ENCODE measurements around the gene RPH3AL. TPM values are rescaled to one million over a fixed set of nuclear protein-coding genes. Genes with fewer than 3 reads are reported as not detected.
A peak's percentile ranks its signal among the peaks of the same experiment; 100 is the strongest.

The RPH3AL gene
- polyA plus RNA-seq, 3 donors = 0.71 to 1.9 (median 1.5) TPM

DNA sequence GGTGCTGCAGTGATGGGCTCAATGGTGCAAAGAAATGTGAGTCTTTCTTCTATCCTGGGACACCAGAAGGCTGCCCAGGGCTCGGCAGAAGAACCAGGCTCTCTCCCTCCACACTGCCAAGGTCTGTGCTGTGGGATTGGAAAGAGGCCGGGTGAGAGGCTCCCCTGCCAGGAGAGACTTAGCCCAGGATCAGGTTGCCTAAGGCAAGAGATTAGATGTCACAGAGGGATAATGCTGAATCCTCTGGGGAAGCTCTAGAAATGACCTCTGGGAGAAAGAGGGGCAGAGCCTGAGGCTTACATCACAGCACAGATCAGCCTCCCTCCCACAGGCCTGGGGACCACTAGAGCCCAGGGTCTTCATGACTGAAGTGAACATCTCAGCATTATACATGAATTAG is 165.5 kb downstream of the RPH3AL start:
- Histone ChIP-seq H2AFZ (ENCODE audit: insufficient read depth, low read depth, low read length, poor library complexity, severe bottlenecking) (no peak overlapping the region), H3K27me3 (ENCODE audit: control insufficient read depth in 2 of 2, insufficient read depth in 2 of 2, low read length in 2 of 2) (peaks cover 3 to 29% of the 10 kb centered on the region in 2 donors), H3K4me1 (ENCODE audit: control insufficient read depth in 1 of 2, insufficient read depth in 2 of 2, low read length in 2 of 2) (peaks cover 7 to 14% of the 10 kb centered on the region in 2 donors), H3K4me3 (replicated peaks in 1 of 3; ENCODE audit: low read depth in 2 of 3, low read length in 3 of 3) (no peak overlapping the region), H3K9me3 (replicated peaks in 1 of 2; ENCODE audit: control insufficient read depth in 1 of 2, insufficient read depth in 1 of 2, low read length in 2 of 2) (no peaks in the 10 kb centered on the region), H3K4me2 (replicated peaks; ENCODE audit: extremely low read depth, low read length, poor library complexity, severe bottlenecking) (no peak overlapping the region), H3K79me2 (ENCODE audit: insufficient read depth, low read length) (no peaks in the 10 kb centered on the region), H3K9ac (ENCODE audit: insufficient read depth, low read length, poor library complexity, severe bottlenecking) (no peak overlapping the region), H3K36me3 (replicated peaks in 1 of 2; ENCODE audit: control insufficient read depth in 1 of 2, insufficient read depth in 2 of 2, low read length in 2 of 2) (no peaks in the 10 kb centered on the region), H3K27ac (ENCODE audit: low read depth in 1 of 2, low read length in 2 of 2) (no peak overlapping the region), H4K20me1 (ENCODE audit: insufficient read depth, low read length) (no peaks in the 10 kb centered on the region)
- H3K9me3 Mint-ChIP-seq = peaks cover 0 to 3% (median 1%) of the 10 kb centered on the region in 7 donors
- H3K4me1 Mint-ChIP-seq = peaks cover 24% of the 10 kb centered on the region
- peaks cover 0 to 2% of the 10 kb centered on the region in 2 donors for H3K36me3 Mint-ChIP-seq
- no CpG with 5 or more reads among the region's 2 CpGs for WGBS (ENCODE audit: insufficient coverage)
- peaks cover 20 to 40% (median 37%) of the 10 kb centered on the region in 3 donors for H3K27me3 Mint-ChIP-seq (ENCODE audit: low read depth in 3 of 3)
- intact Hi-C loops (cut with micrococcal nuclease) = no loop called here
- no peak overlapping the region for H3K4me3 Mint-ChIP-seq
- TF ChIP-seq, protein P1, sequence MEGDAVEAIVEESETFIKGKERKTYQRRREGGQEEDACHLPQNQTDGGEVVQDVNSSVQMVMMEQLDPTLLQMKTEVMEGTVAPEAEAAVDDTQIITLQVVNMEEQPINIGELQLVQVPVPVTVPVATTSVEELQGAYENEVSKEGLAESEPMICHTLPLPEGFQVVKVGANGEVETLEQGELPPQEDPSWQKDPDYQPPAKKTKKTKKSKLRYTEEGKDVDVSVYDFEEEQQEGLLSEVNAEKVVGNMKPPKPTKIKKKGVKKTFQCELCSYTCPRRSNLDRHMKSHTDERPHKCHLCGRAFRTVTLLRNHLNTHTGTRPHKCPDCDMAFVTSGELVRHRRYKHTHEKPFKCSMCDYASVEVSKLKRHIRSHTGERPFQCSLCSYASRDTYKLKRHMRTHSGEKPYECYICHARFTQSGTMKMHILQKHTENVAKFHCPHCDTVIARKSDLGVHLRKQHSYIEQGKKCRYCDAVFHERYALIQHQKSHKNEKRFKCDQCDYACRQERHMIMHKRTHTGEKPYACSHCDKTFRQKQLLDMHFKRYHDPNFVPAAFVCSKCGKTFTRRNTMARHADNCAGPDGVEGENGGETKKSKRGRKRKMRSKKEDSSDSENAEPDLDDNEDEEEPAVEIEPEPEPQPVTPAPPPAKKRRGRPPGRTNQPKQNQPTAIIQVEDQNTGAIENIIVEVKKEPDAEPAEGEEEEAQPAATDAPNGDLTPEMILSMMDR (IDR thresholded peaks at IDR 0.05) = no peak
- DNase-seq = no peak
- H3K27ac Mint-ChIP-seq = no peak overlapping the region

DNA sequence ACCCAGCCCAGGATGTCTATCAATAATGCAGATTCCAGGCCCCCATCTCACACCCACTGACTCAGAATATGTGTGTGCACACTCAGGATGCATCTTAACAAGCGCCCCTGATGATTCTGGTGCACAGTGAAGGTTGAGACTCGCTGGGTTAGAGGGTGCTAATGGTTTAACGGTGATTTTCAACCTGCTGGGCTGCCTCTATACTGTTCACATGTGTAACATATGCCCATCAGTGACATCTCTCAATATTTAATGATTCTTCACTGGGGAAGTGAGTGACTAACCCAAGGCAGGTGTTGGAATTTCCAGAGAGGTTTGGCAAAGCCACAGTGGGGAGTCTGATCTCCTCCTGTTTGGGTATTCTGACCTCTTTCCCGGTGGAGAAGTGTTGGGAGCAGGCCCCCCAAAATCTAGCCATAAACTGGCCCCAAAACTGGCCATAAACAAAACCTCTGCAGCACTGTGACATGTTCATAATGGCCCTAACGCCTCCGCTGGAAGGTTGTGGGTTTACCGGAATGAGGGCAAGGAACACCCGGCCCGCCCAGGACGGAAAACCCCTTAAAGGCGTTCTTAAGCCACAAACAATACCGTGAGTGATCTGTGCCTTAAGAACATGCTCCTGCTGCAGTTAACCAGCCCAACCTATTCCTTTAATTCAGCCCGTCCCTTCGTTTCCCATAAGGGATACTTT is 167.0 kb downstream of the RPH3AL start:
- peaks cover 7 to 34% of the 10 kb centered on the region in 2 donors for H3K27me3 ChIP-seq (ENCODE audit: control insufficient read depth in 2 of 2, insufficient read depth in 2 of 2, low read length in 2 of 2)
- no peak for DNase-seq
- peaks cover 11 to 20% of the 10 kb centered on the region in 2 donors for H3K4me1 ChIP-seq (ENCODE audit: control insufficient read depth in 1 of 2, insufficient read depth in 2 of 2, low read length in 2 of 2)
- no peak overlapping the region for H3K4me2 ChIP-seq (replicated peaks; ENCODE audit: extremely low read depth, low read length, poor library complexity, severe bottlenecking)
- no peak overlapping the region for H3K27ac ChIP-seq (ENCODE audit: low read depth in 1 of 2, low read length in 2 of 2)
- no peak overlapping the region for H3K9ac ChIP-seq (ENCODE audit: insufficient read depth, low read length, poor library complexity, severe bottlenecking)
- H3K9me3 Mint-ChIP-seq = peaks cover 0 to 6% (median 2%) of the 10 kb centered on the region in 7 donors
- TF ChIP-seq, protein P1 (IDR thresholded peaks at IDR 0.05) = no peak
- H3K36me3 Mint-ChIP-seq = peaks cover 0 to 5% of the 10 kb centered on the region in 2 donors
- no peaks in the 10 kb centered on the region for H4K20me1 ChIP-seq (ENCODE audit: insufficient read depth, low read length)
- 63% methylated on average over 3 of the region's 14 CpGs for WGBS (ENCODE audit: insufficient coverage)
- no peak overlapping the region for H3K4me3 ChIP-seq (replicated peaks in 1 of 3; ENCODE audit: low read depth in 2 of 3, low read length in 3 of 3)
- intact Hi-C loops (cut with micrococcal nuclease) = no loop called here
- H2AFZ ChIP-seq (ENCODE audit: insufficient read depth, low read depth, low read length, poor library complexity, severe bottlenecking) = no peak overlapping the region
- peak overlapping the region in 1 of 2 donors; percentile 60 for H3K4me3 Mint-ChIP-seq
- no peaks in the 10 kb centered on the region for H3K79me2 ChIP-seq (ENCODE audit: insufficient read depth, low read length)
- no peaks in the 10 kb centered on the region for H3K9me3 ChIP-seq (replicated peaks in 1 of 2; ENCODE audit: control insufficient read depth in 1 of 2, insufficient read depth in 1 of 2, low read length in 2 of 2)
- H3K27ac Mint-ChIP-seq = no peak overlapping the region
- H3K4me1 Mint-ChIP-seq = peaks cover 28% of the 10 kb centered on the region
- H3K36me3 ChIP-seq (replicated peaks in 1 of 2; ENCODE audit: control insufficient read depth in 1 of 2, insufficient read depth in 2 of 2, low read length in 2 of 2) = no peaks in the 10 kb centered on the region
- H3K27me3 Mint-ChIP-seq (ENCODE audit: low read depth in 3 of 3) = peaks cover 26 to 50% (median 44%) of the 10 kb centered on the region in 3 donors
